GM20000 (cell line): ENCODE results near the gene RYR3.

Experiments used
- DNase-seq: peaks from one replicate; pipeline ENCODE4 v3.0.0; 2012; ENCODE audit warnings: low spot score
- TF ChIP-seq, protein P1 (sequence below): IDR thresholded peaks from 2 replicates; pipeline ENCODE4 v1.5.1; 2012; ENCODE audit warnings: mild to moderate bottlenecking, control low read depth; ENCODE audit errors: extremely low read depth, missing control alignments

Gene RYR3

DNA sequence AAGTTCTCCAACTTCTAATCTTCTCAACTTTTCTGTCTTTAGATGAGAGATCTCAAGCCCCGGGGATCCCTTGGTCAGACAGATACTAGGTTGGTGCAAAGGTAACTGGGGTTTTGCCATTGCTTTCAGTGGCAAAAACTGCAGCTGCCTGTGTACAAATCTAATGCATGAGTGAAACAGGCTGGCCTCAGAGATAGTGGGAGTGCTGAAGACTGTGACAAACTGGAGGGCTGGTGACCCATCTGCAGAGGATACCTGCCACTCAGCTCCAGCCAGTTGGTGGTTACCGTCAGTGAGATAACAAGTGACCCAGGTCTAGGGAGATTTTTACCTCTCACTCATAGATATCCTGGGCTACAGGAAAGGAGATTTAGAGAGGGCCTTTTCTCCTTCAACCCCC is 85.7 kb downstream of the RYR3 start:
- TF ChIP-seq, protein P1, sequence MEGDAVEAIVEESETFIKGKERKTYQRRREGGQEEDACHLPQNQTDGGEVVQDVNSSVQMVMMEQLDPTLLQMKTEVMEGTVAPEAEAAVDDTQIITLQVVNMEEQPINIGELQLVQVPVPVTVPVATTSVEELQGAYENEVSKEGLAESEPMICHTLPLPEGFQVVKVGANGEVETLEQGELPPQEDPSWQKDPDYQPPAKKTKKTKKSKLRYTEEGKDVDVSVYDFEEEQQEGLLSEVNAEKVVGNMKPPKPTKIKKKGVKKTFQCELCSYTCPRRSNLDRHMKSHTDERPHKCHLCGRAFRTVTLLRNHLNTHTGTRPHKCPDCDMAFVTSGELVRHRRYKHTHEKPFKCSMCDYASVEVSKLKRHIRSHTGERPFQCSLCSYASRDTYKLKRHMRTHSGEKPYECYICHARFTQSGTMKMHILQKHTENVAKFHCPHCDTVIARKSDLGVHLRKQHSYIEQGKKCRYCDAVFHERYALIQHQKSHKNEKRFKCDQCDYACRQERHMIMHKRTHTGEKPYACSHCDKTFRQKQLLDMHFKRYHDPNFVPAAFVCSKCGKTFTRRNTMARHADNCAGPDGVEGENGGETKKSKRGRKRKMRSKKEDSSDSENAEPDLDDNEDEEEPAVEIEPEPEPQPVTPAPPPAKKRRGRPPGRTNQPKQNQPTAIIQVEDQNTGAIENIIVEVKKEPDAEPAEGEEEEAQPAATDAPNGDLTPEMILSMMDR, result no peak
- no peak for DNase-seq

DNA sequence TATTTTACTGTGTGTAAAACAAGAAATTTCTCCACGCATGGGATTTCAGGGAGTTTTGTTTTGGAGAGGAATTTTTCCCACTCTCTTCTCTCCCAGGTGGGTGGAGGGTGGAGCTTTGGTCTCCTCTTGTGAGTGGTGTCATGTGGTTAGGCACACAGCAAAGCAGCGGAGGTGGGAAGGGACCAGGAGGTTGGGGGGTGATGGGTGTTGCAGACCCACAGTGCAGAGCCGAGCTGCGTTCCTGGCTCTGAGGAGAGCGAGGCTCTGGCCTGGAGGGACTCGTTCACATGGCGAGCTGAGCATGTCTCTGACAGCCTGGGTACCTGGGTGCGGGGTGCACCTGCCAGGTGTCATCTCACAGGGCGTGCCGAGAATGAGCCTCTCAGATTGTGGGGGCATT is 87.8 kb downstream of the RYR3 start:
- DNase-seq, result no peak
- TF ChIP-seq, protein P1, result no peak

DNA sequence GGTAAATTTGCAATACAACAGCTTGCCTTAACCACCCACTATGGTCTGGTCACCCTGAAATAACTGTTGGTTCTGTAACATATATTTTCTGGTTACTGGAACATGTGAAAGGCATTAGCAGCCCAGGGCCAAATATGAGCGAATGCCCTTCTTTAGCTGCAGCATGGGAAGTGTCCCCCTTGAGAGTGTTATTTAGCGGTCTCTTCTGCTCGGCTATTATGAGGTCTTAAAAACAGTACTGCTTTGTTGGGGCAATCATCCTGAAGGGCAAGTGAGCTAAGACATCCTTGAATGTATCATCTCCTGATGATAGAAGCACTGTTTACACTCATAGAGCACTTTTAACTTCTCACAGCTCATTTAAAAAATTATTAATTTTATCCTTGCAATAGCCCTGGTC is 90.2 kb downstream of the RYR3 start:
- TF ChIP-seq, protein P1, result no peak
- no peak for DNase-seq

DNA sequence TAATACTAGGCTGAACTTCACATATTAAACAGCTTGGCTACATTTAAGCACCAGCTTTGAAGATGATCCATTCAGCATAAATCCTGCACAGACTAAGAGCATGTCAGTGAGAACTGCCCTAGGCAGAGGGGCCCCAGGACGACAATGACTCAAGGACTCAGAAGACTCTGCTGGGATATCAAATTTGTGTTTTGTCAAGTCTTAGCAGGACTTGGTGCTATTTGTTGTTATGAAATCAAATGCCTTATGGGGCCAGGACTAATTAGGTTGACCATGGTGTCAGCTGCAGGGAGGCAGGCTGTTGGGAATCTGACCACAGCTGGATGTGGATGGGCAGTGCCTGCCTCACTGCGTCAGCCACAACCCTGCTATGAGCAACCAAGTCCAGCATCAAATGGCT is 91.8 kb downstream of the RYR3 start:
- TF ChIP-seq, protein P1, result no peak
- no peak for DNase-seq

DNA sequence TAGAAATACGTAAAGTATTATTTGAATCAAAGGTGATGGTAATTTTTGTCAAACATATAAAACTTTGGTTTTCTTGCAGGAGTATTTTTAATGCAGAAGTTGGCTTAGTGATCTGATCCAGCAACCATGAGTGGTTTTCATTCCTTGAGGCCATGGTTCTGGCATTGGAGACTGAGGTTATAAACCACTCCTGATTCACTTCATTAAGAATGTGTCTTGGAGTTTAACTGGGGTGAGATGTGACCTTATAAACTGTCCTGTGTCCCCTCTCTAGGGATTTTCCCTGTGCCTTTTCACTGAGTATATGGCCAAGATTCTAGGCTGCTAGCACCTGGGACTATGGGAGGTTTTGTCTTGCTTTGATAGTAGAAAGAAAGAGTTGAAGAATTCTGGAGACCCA is 94.3 kb downstream of the RYR3 start:
- TF ChIP-seq, protein P1, result no peak
- no peak for DNase-seq

DNA sequence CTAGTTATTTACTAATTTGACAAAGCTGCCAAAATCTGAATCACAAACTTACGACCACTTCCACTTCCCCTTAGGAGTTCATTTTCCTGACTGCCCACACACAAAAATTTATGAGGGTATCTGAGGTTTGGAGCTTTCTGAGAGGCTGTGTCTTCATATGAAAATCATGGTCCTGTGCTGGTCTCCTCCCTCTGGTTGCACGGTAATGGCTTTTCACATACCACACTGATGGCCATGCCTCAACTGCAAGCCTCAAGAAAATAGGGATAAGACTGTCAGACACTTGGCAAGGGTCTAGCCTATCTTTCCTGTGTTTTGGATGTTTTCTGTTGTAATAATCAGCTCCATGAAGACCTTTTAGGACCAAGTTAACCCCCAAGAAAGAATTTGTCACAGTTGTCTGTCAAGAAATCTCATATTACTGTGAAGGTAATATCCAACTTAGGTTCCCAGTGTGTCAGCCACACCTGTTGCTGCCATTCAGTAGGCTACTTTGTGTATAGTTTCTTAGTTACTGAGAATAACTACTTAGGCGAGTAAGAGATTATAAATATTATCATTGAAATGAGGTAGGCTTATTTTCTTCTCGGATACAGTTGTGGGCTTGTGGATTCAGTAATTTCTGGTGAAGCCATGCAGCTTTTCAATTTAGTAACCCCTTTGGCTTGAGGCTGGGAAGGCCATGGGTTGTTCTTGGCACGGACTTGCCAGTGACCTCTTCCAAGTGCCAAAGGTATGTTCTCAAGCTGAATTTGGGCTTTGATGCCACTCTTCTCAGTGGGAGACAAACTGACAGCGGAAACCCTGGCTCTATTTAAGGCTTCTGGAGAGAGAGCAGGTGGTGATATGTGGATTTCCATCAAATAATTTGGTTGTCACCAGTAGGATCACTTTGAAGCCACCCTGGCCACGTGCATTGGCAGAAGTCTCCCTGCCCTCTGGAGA is 101.1 kb downstream of the RYR3 start:
- no peak for DNase-seq
- TF ChIP-seq, protein P1, result no peak

DNA sequence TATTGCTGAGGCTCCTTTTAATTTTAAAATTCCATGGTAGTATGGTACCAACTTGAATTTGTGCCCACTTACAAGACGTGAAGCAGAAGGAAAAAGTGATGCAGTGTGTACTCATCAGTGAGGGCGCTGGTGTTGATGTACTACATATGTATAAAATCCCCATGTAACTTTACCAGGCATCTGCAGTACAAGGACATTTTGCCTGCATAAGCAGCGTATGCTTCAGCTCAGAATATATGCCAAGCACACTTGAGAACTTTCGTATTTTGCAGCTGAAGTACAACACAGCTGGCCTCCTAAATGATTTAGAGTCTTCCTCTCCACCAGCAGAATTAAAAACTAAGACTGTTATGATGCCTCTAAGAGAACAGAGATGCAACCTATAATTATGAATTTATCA is 108.9 kb downstream of the RYR3 start:
- DNase-seq, result no peak
- TF ChIP-seq, protein P1, result no peak
